Large intestine (tissue), 3 donors: ENCODE data around the gene ZFHX3. TPM values are rescaled to one million over a fixed set of nuclear protein-coding genes. Genes with fewer than 3 reads are reported as not detected.

Source experiments
- DNase-seq, 2 donors: peaks; one replicate each; pipeline versions ENCODE4 v3.0.0 to v3.0.0-alpha.2; 2013
- H3K27ac ChIP-seq: one replicate; pipeline ENCODE4 v1.5.1; 2013; ENCODE audit warnings: low read length
- H3K27me3 ChIP-seq: 2 replicates; pipeline ENCODE4 v1.6.1; 2013; ENCODE audit warnings: low read length; ENCODE audit not compliant: control insufficient read depth, insufficient read depth
- H3K36me3 ChIP-seq: 2 replicates; pipeline ENCODE4 v1.6.1; 2013; ENCODE audit warnings: low read length; ENCODE audit not compliant: control insufficient read depth, insufficient read depth
- H3K4me1 ChIP-seq: one replicate; pipeline ENCODE4 v1.6.1; 2013; ENCODE audit warnings: low read length; ENCODE audit not compliant: control insufficient read depth, insufficient read depth
- H3K4me3 ChIP-seq: one replicate; pipeline ENCODE4 v1.5.1; 2013; ENCODE audit warnings: low read length
- H3K9me3 ChIP-seq: one replicate; pipeline ENCODE4 v1.6.1; 2013; ENCODE audit warnings: mild to moderate bottlenecking, low read depth, low read length, moderate library complexity; ENCODE audit not compliant: control insufficient read depth
- WGBS: methylation state at CpG from one replicate; pipeline ENCODE4 v1.1.5; 2013; ENCODE audit warnings: low lambda C conversion rate; ENCODE audit not compliant: insufficient coverage; 5-methylcytosine and 5-hydroxymethylcytosine counted together
- polyA plus RNA-seq: library from polyadenylated mRNA; unstranded; fragments of 120-200 nt; gene quantifications from one replicate; pipeline ENCODE4 v1.2.1, GENCODE V29; 2013

The ZFHX3 gene
- polyA plus RNA-seq, 1 donor: 10.5 TPM

- no peak overlapping the region for H3K27ac ChIP-seq
- H3K4me1 ChIP-seq: peaks cover 52% of the 10 kb centered on the region
- H3K27me3 ChIP-seq: peaks cover 51% of the 10 kb centered on the region
- H3K36me3 ChIP-seq: no peaks in the 10 kb centered on the region
- H3K9me3 ChIP-seq: peaks cover 3% of the 10 kb centered on the region
- WGBS: 90% methylated on average over 2 of the region's 5 CpGs
- no peak for DNase-seq
- no peak overlapping the region for H3K4me3 ChIP-seq
Observed at GRCh38 chr16:73067671-73068540, 20.0 kb upstream of the ZFHX3 start.

GRCh38 chr16:73066927-73067670 is 19.2 kb upstream of the ZFHX3 start:
- no CpG with 5 or more reads among the region's 24 CpGs for WGBS
- peaks cover 59% of the 10 kb centered on the region for H3K27me3 ChIP-seq
- peaks cover 3% of the 10 kb centered on the region for H3K9me3 ChIP-seq
- no peaks in the 10 kb centered on the region for H3K36me3 ChIP-seq
- H3K4me1 ChIP-seq: peaks cover 52% of the 10 kb centered on the region
- H3K4me3 ChIP-seq: peak overlapping the region; percentile 17
- H3K27ac ChIP-seq: no peak overlapping the region
- DNase-seq: peak in 1 of 2 donors; percentile 65

- peaks cover 59% of the 10 kb centered on the region for H3K27me3 ChIP-seq
- H3K36me3 ChIP-seq: no peaks in the 10 kb centered on the region
- peak in 1 of 2 donors; percentile 37 for DNase-seq
- no CpG with 5 or more reads among the region's 49 CpGs for WGBS
- H3K4me3 ChIP-seq: peak overlapping the region; percentile 22
- H3K9me3 ChIP-seq: peaks cover 3% of the 10 kb centered on the region
- H3K4me1 ChIP-seq: peaks cover 46% of the 10 kb centered on the region
- H3K27ac ChIP-seq: no peak overlapping the region
Observed at GRCh38 chr16:73066331-73066926, 18.5 kb upstream of the ZFHX3 start.

GRCh38 chr16:73065632-73066330 is 17.9 kb upstream of the ZFHX3 start:
- Histone ChIP-seq H3K4me1 (peaks cover 41% of the 10 kb centered on the region), H3K27me3 (peaks cover 62% of the 10 kb centered on the region), H3K27ac (no peak overlapping the region), H3K9me3 (peaks cover 3% of the 10 kb centered on the region), H3K36me3 (no peaks in the 10 kb centered on the region), H3K4me3 (peak overlapping the region; percentile 22)
- peak in 1 of 2 donors; percentile 58 for DNase-seq
- no CpG with 5 or more reads among the region's 43 CpGs for WGBS

GRCh38 chr16:73064994-73065545 is 17.1 kb upstream of the ZFHX3 start:
- DNase-seq: no peak
- H3K36me3 ChIP-seq: no peaks in the 10 kb centered on the region
- peaks cover 40% of the 10 kb centered on the region for H3K4me1 ChIP-seq
- WGBS: no CpG with 5 or more reads among the region's 24 CpGs
- no peak overlapping the region for H3K27ac ChIP-seq
- peaks cover 3% of the 10 kb centered on the region for H3K9me3 ChIP-seq
- H3K4me3 ChIP-seq: no peak overlapping the region
- peaks cover 62% of the 10 kb centered on the region for H3K27me3 ChIP-seq

GRCh38 chr16:73064212-73064993 is 16.5 kb upstream of the ZFHX3 start:
- DNase-seq: peak in 1 of 2 donors; percentile 48
- Histone ChIP-seq H3K4me1 (peaks cover 44% of the 10 kb centered on the region), H3K36me3 (no peaks in the 10 kb centered on the region), H3K27ac (no peak overlapping the region), H3K4me3 (no peak overlapping the region), H3K27me3 (peaks cover 62% of the 10 kb centered on the region), H3K9me3 (peaks cover 3% of the 10 kb centered on the region)
- no CpG with 5 or more reads among the region's 25 CpGs for WGBS

- DNase-seq: no peak
- Histone ChIP-seq H3K4me1 (peaks cover 46% of the 10 kb centered on the region), H3K9me3 (peaks cover 3% of the 10 kb centered on the region), H3K27ac (no peak overlapping the region), H3K4me3 (no peak overlapping the region), H3K27me3 (peaks cover 62% of the 10 kb centered on the region), H3K36me3 (no peaks in the 10 kb centered on the region)
- 0% methylated on average over 1 of the region's 14 CpGs for WGBS
Observed at GRCh38 chr16:73063854-73064211, 15.9 kb upstream of the ZFHX3 start.

- WGBS: no CpG with 5 or more reads among the region's 55 CpGs
- H3K27ac ChIP-seq: no peak overlapping the region
Observed at GRCh38 chr16:73062743-73063733, 15.1 kb upstream of the ZFHX3 start.

More at GRCh38 chr16:73062743-73063733, 15.1 kb upstream of the ZFHX3 start:
- Histone ChIP-seq H3K9me3 (peaks cover 3% of the 10 kb centered on the region), H3K27me3 (peaks cover 62% of the 10 kb centered on the region), H3K36me3 (no peaks in the 10 kb centered on the region), H3K4me1 (peaks cover 44% of the 10 kb centered on the region), H3K4me3 (no peak overlapping the region)
- peak in 1 of 2 donors; percentile 38 for DNase-seq
